Vagina (tissue), 2 donors: ENCODE data around the gene KCNN3. TPM values are rescaled to one million over a fixed set of nuclear protein-coding genes. Genes with fewer than 3 reads are reported as not detected.

Source experiments
- DNase-seq, 2 donors: peaks; one replicate each; pipeline ENCODE4 v3.0.0-alpha.2; 2017; ENCODE audit errors: extremely low spot score in 2 of 2
- H3K27ac ChIP-seq: fragments of 200-600 bp; sonication (generic); one replicate; pipeline ENCODE4 v1.5.1; 2019
- H3K27me3 ChIP-seq: fragments of 200-600 bp; sonication (generic); one replicate; pipeline ENCODE4 v1.5.1; 2019
- H3K36me3 ChIP-seq, 2 donors: fragments of 200-600 bp; sonication (generic); one replicate each; pipeline ENCODE4 v1.5.1; 2017 to 2019
- H3K4me1 ChIP-seq: fragments of 200-600 bp; sonication (generic); one replicate; pipeline ENCODE4 v1.5.1; 2019
- H3K4me3 ChIP-seq, 2 donors: fragments of 200-600 bp; sonication (generic); 1 replicate in 1 of 2; 2 replicates in 1 of 2; pipeline ENCODE4 v1.5.1; 2016 to 2019
- H3K9me3 ChIP-seq: fragments of 200-600 bp; sonication (generic); one replicate; pipeline ENCODE4 v1.5.1; 2019
- POLR2A ChIP-seq, 2 donors: fragments of 450-650 bp; IDR thresholded peaks; one replicate each; pipeline ENCODE4 v1.6.1; 2017; ENCODE audit warnings: antibody characterized with exemption in 2 of 2, mild to moderate bottlenecking in 2 of 2, moderate library complexity in 2 of 2
- POLR2AphosphoS5 ChIP-seq, 2 donors: sonication (generic); formaldehyde crosslinking; IDR thresholded peaks; one replicate each; pipeline ENCODE4 v1.9.0; 2017; ENCODE audit warnings: antibody characterized with exemption in 2 of 2, mild to moderate bottlenecking in 2 of 2, low read depth in 1 of 2; ENCODE audit not compliant: insufficient read depth in 1 of 2
- intact Hi-C: fragments of 100-400 bp; cut with DNase I; formaldehyde crosslinking; loops from one replicate; pipeline ENCODE4 v1.15.1; 2023
- total RNA-seq: library from RNA; depleted of rRNA; stranded (reverse); fragments of >200 nt; gene quantifications from one replicate; pipeline ENCODE4 v1.2.3, GENCODE V29; 2016
- TF ChIP-seq, protein P1 (sequence below), 3 experiments: fragments of 450-650 bp in 2 of 3; fragments of 200-600 bp in 1 of 3; sonication (generic) in 1 of 3; IDR thresholded peaks; one replicate each; pipeline ENCODE4 v1.5.1; 2017 to 2019; ENCODE audit warnings: antibody characterized with exemption in 3 of 3, mild to moderate bottlenecking in 2 of 3, moderate library complexity in 2 of 3

KCNN3 gene
- total RNA-seq, 1 donor from 2014 or later: 7.4 TPM

DNA sequence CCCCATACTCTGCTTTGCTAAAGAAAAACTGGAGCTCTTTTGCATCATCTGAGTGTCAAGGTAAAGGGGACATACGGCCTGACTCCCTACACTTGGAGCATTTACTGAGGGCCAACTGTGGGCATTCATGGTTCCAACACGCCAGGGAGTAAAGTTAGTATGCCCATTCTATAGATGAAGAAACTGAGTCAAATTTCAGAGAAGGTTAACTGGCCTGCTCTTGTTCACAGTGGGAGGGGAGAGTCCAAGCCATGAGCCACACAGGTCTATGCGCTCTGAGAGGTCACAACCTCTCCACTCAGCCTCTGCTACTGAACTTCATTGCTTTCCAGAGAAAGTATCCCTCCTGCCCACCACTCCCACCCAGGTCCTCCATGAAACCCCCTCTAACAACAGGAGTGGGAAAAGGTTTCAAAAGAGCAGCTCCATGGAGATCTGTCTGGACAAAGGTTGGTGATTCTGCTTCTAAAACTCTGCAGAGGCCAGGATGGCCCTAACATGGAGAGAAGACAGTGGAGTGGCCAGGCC lies 6.8 kb upstream of the KCNN3 start:
- Histone ChIP-seq H3K27me3 (no peaks in the 10 kb centered on the region), H3K9me3 (no peaks in the 10 kb centered on the region), H3K27ac (no peak overlapping the region), H3K4me1 (peaks cover 4% of the 10 kb centered on the region), H3K4me3 (no peak overlapping the region), H3K36me3 (no peaks in the 10 kb centered on the region)
- TF ChIP-seq POLR2AphosphoS5 (IDR thresholded peaks at IDR 0.05; ENCODE audit: insufficient read depth in 1 of 2, low read depth in 1 of 2) (no peak), POLR2A (IDR thresholded peaks at IDR 0.05) (no peak)
- TF ChIP-seq, protein P1, sequence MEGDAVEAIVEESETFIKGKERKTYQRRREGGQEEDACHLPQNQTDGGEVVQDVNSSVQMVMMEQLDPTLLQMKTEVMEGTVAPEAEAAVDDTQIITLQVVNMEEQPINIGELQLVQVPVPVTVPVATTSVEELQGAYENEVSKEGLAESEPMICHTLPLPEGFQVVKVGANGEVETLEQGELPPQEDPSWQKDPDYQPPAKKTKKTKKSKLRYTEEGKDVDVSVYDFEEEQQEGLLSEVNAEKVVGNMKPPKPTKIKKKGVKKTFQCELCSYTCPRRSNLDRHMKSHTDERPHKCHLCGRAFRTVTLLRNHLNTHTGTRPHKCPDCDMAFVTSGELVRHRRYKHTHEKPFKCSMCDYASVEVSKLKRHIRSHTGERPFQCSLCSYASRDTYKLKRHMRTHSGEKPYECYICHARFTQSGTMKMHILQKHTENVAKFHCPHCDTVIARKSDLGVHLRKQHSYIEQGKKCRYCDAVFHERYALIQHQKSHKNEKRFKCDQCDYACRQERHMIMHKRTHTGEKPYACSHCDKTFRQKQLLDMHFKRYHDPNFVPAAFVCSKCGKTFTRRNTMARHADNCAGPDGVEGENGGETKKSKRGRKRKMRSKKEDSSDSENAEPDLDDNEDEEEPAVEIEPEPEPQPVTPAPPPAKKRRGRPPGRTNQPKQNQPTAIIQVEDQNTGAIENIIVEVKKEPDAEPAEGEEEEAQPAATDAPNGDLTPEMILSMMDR (IDR thresholded peaks at IDR 0.05): no peak
- intact Hi-C loops: loop anchor here (10.0 kb wide), 1 partner anchor 182 kb away; no protein-coding TSS in a partner anchor
- DNase-seq: no peak

- Histone ChIP-seq H3K27me3 (no peaks in the 10 kb centered on the region), H3K9me3 (no peaks in the 10 kb centered on the region), H3K4me3 (no peak overlapping the region), H3K4me1 (peaks cover 15% of the 10 kb centered on the region), H3K36me3 (no peaks in the 10 kb centered on the region), H3K27ac (no peak overlapping the region)
- intact Hi-C loops: loop anchor here (10.0 kb wide), 1 partner anchor 180 kb away; no protein-coding TSS in a partner anchor
- no peak for DNase-seq
- TF ChIP-seq, protein P1 (IDR thresholded peaks at IDR 0.05): no peak
- TF ChIP-seq POLR2AphosphoS5 (IDR thresholded peaks at IDR 0.05; ENCODE audit: insufficient read depth in 1 of 2, low read depth in 1 of 2): no peak
- no peak for TF ChIP-seq POLR2A (IDR thresholded peaks at IDR 0.05)
Observed at GRCh38 chr1:154874465-154874864, 4.4 kb upstream of the KCNN3 start.

- no peaks in the 10 kb centered on the region for H3K36me3 ChIP-seq
- intact Hi-C loops: loop anchor here (10.0 kb wide), 1 partner anchor 179 kb away; no protein-coding TSS in a partner anchor
- no peaks in the 10 kb centered on the region for H3K9me3 ChIP-seq
- TF ChIP-seq, protein P1 (IDR thresholded peaks at IDR 0.05): no peak
- TF ChIP-seq POLR2A (IDR thresholded peaks at IDR 0.05) (no peak), POLR2AphosphoS5 (IDR thresholded peaks at IDR 0.05; ENCODE audit: insufficient read depth in 1 of 2, low read depth in 1 of 2) (no peak)
- H3K27ac ChIP-seq: no peak overlapping the region
- H3K27me3 ChIP-seq: no peaks in the 10 kb centered on the region
- no peak overlapping the region for H3K4me3 ChIP-seq
- no peak for DNase-seq
- peaks cover 20% of the 10 kb centered on the region for H3K4me1 ChIP-seq
Observed at GRCh38 chr1:154873321-154873950, 3.4 kb upstream of the KCNN3 start.

DNA sequence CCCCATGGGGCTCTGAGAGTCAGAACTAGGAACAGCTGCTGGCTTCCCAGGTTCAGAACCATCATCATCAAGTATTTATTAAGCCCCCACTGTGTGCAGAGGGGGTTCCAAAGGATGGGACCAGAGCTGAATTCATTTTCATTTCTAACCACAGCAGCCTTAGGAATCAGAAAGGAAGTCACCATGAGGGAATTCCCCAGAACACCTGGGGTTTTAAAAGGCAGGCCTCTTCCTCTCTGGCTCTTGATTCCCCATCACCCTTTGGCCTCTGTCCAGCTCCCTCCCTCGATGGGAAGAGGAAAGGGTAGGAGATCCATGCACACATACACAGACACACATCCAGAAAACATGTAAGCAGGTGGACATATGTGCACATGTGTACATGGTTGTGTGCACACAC lies 1.3 kb upstream of the KCNN3 start:
- no peak overlapping the region for H3K4me3 ChIP-seq
- no peak for DNase-seq
- no peaks in the 10 kb centered on the region for H3K27me3 ChIP-seq
- peaks cover 34% of the 10 kb centered on the region for H3K4me1 ChIP-seq
- intact Hi-C loops: loop anchor here (10.0 kb wide), 1 partner anchor 177 kb away; no protein-coding TSS in a partner anchor
- no peaks in the 10 kb centered on the region for H3K36me3 ChIP-seq
- H3K27ac ChIP-seq: no peak overlapping the region
- no peaks in the 10 kb centered on the region for H3K9me3 ChIP-seq
- TF ChIP-seq, protein P1 (IDR thresholded peaks at IDR 0.05): no peak
- no peak for TF ChIP-seq POLR2AphosphoS5 (IDR thresholded peaks at IDR 0.05; ENCODE audit: insufficient read depth in 1 of 2, low read depth in 1 of 2)
- no peak for TF ChIP-seq POLR2A (IDR thresholded peaks at IDR 0.05)

GRCh38 chr1:154870734-154871133 lies 653 bp upstream of the KCNN3 start:
- DNase-seq: no peak
- Histone ChIP-seq H3K9me3 (no peaks in the 10 kb centered on the region), H3K4me1 (peaks cover 34% of the 10 kb centered on the region), H3K27ac (no peak overlapping the region), H3K27me3 (no peaks in the 10 kb centered on the region), H3K4me3 (peak overlapping the region; percentile 41), H3K36me3 (no peaks in the 10 kb centered on the region)
- TF ChIP-seq, protein P1 (IDR thresholded peaks at IDR 0.05): no peak
- no peak for TF ChIP-seq POLR2AphosphoS5 (IDR thresholded peaks at IDR 0.05; ENCODE audit: insufficient read depth in 1 of 2, low read depth in 1 of 2)
- TF ChIP-seq POLR2A (IDR thresholded peaks at IDR 0.05): no peak
- intact Hi-C loops: loop anchor here (10.0 kb wide), 1 partner anchor 176 kb away; no protein-coding TSS in a partner anchor
